ENCODE data around the gene CLIC6. TPM values are rescaled to one million over a fixed set of nuclear protein-coding genes. Genes with fewer than 3 reads are reported as not detected.

CLIC6 gene
- total and polyA plus RNA-seq, 7 donors, result 0.50 to 35.5 (median 7.7) TPM

GRCh38 chr21:34673006-34673405, 4.2 kb downstream of the CLIC6 start:
- ATAC-seq, result no peak
- no peak for TF ChIP-seq CTCF (IDR thresholded peaks at IDR 0.05)
- Histone ChIP-seq H3K9me3 (no peaks in the 10 kb centered on the region), H3K4me3 (no peak overlapping the region), H3K27me3 (ENCODE audit: insufficient read depth in 3 of 3, low read length in 2 of 3) (peaks cover 0 to 45% (median 16%) of the 10 kb centered on the region in 3 donors), H3K27ac (no peak overlapping the region), H3K4me1 (no peaks in the 10 kb centered on the region), H3K36me3 (ENCODE audit: insufficient read depth in 1 of 2, low read depth in 1 of 2) (no peaks in the 10 kb centered on the region)
- intact Hi-C loops (cut with DNase I), result no loop called here
- 52 to 73% (median 62%) methylated on average over 3 of the region's 3 CpGs for WGBS, 3 donors
- no peak for DNase-seq

GRCh38 chr21:34674468-34674867, 5.7 kb downstream of the CLIC6 start:
- DNase-seq (no peak), ATAC-seq (no peak)
- intact Hi-C loops (cut with DNase I), result no loop called here
- no peaks in the 10 kb centered on the region for H3K4me1 ChIP-seq
- H3K36me3 ChIP-seq (ENCODE audit: insufficient read depth in 1 of 2, low read depth in 1 of 2), result no peaks in the 10 kb centered on the region
- H3K9me3 ChIP-seq, result no peaks in the 10 kb centered on the region
- no peak for TF ChIP-seq CTCF (IDR thresholded peaks at IDR 0.05)
- H3K4me3 ChIP-seq, result no peak overlapping the region
- H3K27me3 ChIP-seq (ENCODE audit: insufficient read depth in 3 of 3, low read length in 2 of 3), result peaks cover 0 to 35% (median 8%) of the 10 kb centered on the region in 3 donors
- no peak overlapping the region for H3K27ac ChIP-seq

- Histone ChIP-seq H3K27ac (no peak overlapping the region), H3K4me1 (no peaks in the 10 kb centered on the region), H3K27me3 (ENCODE audit: insufficient read depth in 3 of 3, low read length in 2 of 3) (peaks cover 0 to 23% (median 2%) of the 10 kb centered on the region in 3 donors), H3K36me3 (ENCODE audit: insufficient read depth in 1 of 2, low read depth in 1 of 2) (no peaks in the 10 kb centered on the region), H3K4me3 (no peak overlapping the region), H3K9me3 (peaks cover under 1% of the 10 kb centered on the region)
- no peak for DNase-seq
- WGBS, 3 donors, result 68 to 78% (median 71%) methylated on average over 5 of the region's 5 CpGs
- no peak for TF ChIP-seq CTCF (IDR thresholded peaks at IDR 0.05)
- no peak for ATAC-seq
- intact Hi-C loops (cut with DNase I), result no loop called here
Measured at GRCh38 chr21:34675871-34676270, 7.1 kb downstream of the CLIC6 start.

DNA sequence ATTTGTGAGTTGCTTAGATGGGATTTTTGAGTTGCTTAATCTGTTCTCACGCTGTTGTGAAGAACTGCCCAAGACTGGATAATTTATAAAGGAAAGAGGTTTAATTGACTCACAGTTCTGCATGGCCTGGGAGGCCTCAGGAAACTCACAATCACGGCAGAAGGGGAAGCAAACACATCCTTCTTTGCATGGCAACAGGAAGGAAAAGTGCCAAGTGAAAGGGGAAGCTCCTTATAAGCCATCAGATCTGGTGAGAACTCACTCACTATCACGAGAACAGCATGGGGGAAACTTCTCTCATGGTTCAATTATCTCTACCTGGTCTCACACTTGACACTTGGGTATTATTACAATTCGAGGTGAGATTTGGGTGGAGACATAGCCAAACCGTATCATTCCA, 10.3 kb downstream of the CLIC6 start:
- 63 to 67% (median 63%) methylated on average over 5 of the region's 5 CpGs for WGBS, 3 donors
- H3K36me3 ChIP-seq (ENCODE audit: insufficient read depth in 1 of 2, low read depth in 1 of 2), result no peaks in the 10 kb centered on the region
- no peak overlapping the region for H3K4me3 ChIP-seq
- intact Hi-C loops (cut with DNase I), result no loop called here
- no peak for TF ChIP-seq CTCF (IDR thresholded peaks at IDR 0.05)
- no peak overlapping the region for H3K27ac ChIP-seq
- H3K4me1 ChIP-seq, result no peaks in the 10 kb centered on the region
- DNase-seq (no peak), ATAC-seq (no peak)
- H3K9me3 ChIP-seq, result peaks cover 10% of the 10 kb centered on the region
- H3K27me3 ChIP-seq (ENCODE audit: insufficient read depth in 3 of 3, low read length in 2 of 3), result peaks cover 0 to 2% (median 2%) of the 10 kb centered on the region in 3 donors

- no peak overlapping the region for H3K27ac ChIP-seq
- peaks cover 10% of the 10 kb centered on the region for H3K9me3 ChIP-seq
- no peaks in the 10 kb centered on the region for H3K27me3 ChIP-seq (ENCODE audit: insufficient read depth in 3 of 3, low read length in 2 of 3)
- WGBS, 3 donors, result 32 to 58% (median 40%) methylated on average over 2 of the region's 2 CpGs
- H3K4me3 ChIP-seq, result no peak overlapping the region
- intact Hi-C loops (cut with DNase I), result loop anchor here in 1 of 2 donors (5.0 to 10.0 kb wide), 2 partner anchors 1250 to 1343 kb away; no protein-coding TSS in a partner anchor
- ATAC-seq, result no peak
- no peak for TF ChIP-seq CTCF (IDR thresholded peaks at IDR 0.05)
- H3K4me1 ChIP-seq, result peaks cover 3% of the 10 kb centered on the region
- no peaks in the 10 kb centered on the region for H3K36me3 ChIP-seq (ENCODE audit: insufficient read depth in 1 of 2, low read depth in 1 of 2)
- no peak for DNase-seq
Measured at GRCh38 chr21:34684174-34684876, 15.5 kb downstream of the CLIC6 start.

Data from psoas muscle (tissue), 8 donors.